Sigmoid colon (tissue), 7 donors: Measurements from ENCODE around the gene TRIO. TPM values are rescaled to one million over a fixed set of nuclear protein-coding genes. Genes with fewer than 3 reads are reported as not detected.
A peak's percentile ranks its signal among the peaks of the same experiment; 100 is the strongest.

Experiments used
- DNase-seq: peaks from one replicate; pipeline ENCODE4 v3.0.0-alpha.2; 2019
- H3K27ac ChIP-seq, 4 donors: fragments of 200-600 bp; sonication (generic); one replicate each; pipeline ENCODE4 v1.5.1; 2016 to 2019; ENCODE audit warnings: mild to moderate bottlenecking in 1 of 4
- H3K27me3 ChIP-seq, 3 donors: fragments of 200-600 bp; sonication (generic); one replicate each; pipeline ENCODE4 v1.5.1; 2019; ENCODE audit warnings: mild to moderate bottlenecking in 1 of 3
- H3K36me3 ChIP-seq, 4 donors: fragments of 200-600 bp; sonication (generic); one replicate each; pipeline ENCODE4 v1.5.1; 2016 to 2019
- H3K4me1 ChIP-seq, 4 donors: fragments of 200-600 bp; sonication (generic); one replicate each; pipeline ENCODE4 v1.5.1; 2017 to 2019
- H3K4me3 ChIP-seq, 4 donors: fragments of 200-600 bp; sonication (generic); one replicate each; pipeline ENCODE4 v1.5.1; 2017 to 2019; ENCODE audit warnings: mild to moderate bottlenecking in 2 of 4, moderate library complexity in 1 of 4
- H3K9me3 ChIP-seq, 4 donors: fragments of 200-600 bp in 3 of 4; sonication (generic) in 3 of 4; one replicate each; pipeline versions ENCODE4 v1.5.1 to v1.6.1; 2013 to 2019
- EP300 ChIP-seq, 4 donors: sonication (generic); formaldehyde crosslinking; IDR thresholded peaks; one replicate each; pipeline ENCODE4 v1.6.1; 2017; ENCODE audit warnings: antibody characterized with exemption in 4 of 4
- POLR2A ChIP-seq, 2 donors: fragments of 450-650 bp; IDR thresholded peaks; one replicate each; pipeline ENCODE4 v1.6.1; 2016; ENCODE audit warnings: antibody characterized with exemption in 2 of 2, mild to moderate bottlenecking in 2 of 2, moderate library complexity in 2 of 2
- POLR2AphosphoS5 ChIP-seq, 4 donors: sonication (generic); formaldehyde crosslinking; IDR thresholded peaks; one replicate each; pipeline ENCODE4 v1.6.1; 2017; ENCODE audit warnings: antibody characterized with exemption in 4 of 4
- WGBS, 2 donors: extraction: QIAGEN DNeasy Blood & Tissue Kit; methylation state at CpG; one replicate each; pipeline ENCODE4 v1.1.7; 2013; 5-methylcytosine and 5-hydroxymethylcytosine counted together
- intact Hi-C: fragments of 100-400 bp; cut with DNase I; formaldehyde crosslinking; loops from one replicate; pipeline ENCODE4 v1.15.1; 2023
- polyA plus RNA-seq, 3 donors: library from polyadenylated mRNA; stranded (reverse); fragments of 200-250 nt; gene quantifications; one replicate each; pipeline ENCODE4 v1.2.3, GENCODE V29; 2013
- total RNA-seq, 4 donors: library from RNA; depleted of rRNA; stranded (reverse); fragments of >200 nt; gene quantifications; one replicate each; pipeline ENCODE4 v1.1.0, GENCODE V29; 2016
- TF ChIP-seq, protein P1 (sequence below), 4 experiments: fragments of 450-650 bp in 3 of 4; fragments of 200-600 bp in 1 of 4; IDR thresholded peaks; one replicate each; pipeline ENCODE4 v1.5.1; 2016 to 2019; ENCODE audit warnings: antibody characterized with exemption in 4 of 4, mild to moderate bottlenecking in 3 of 4, moderate library complexity in 2 of 4
- donor health status: healthy with polysubstance abuse.
- donor health status: Bipolar disorder and iron deficiency.
- donor health status: healthy.

The TRIO gene
- total and polyA plus RNA-seq, 7 donors, result 34.8 to 300 (median 119) TPM

- Histone ChIP-seq H3K9me3 (no peaks in the 10 kb centered on the region), H3K4me1 (peaks cover 0 to 21% (median 12%) of the 10 kb centered on the region in 4 donors), H3K36me3 (peaks cover 12 to 58% (median 33%) of the 10 kb centered on the region in 4 donors), H3K4me3 (no peak overlapping the region), H3K27me3 (no peaks in the 10 kb centered on the region), H3K27ac (peak overlapping the region; percentile 18 to 73 (median 62))
- intact Hi-C loops, result no loop called here
- no peak for DNase-seq
- WGBS, 2 donors, result 84 to 86% methylated on average over 5 of the region's 5 CpGs
- TF ChIP-seq POLR2AphosphoS5 (IDR thresholded peaks at IDR 0.05), result peak in 3 of 4 donors; percentile 13 to 48 (median 35)
- no peak for TF ChIP-seq EP300 (IDR thresholded peaks at IDR 0.05)
These were observed 264.6 kb downstream of the TRIO start for GRCh38 chr5:14407746-14408175.

DNA sequence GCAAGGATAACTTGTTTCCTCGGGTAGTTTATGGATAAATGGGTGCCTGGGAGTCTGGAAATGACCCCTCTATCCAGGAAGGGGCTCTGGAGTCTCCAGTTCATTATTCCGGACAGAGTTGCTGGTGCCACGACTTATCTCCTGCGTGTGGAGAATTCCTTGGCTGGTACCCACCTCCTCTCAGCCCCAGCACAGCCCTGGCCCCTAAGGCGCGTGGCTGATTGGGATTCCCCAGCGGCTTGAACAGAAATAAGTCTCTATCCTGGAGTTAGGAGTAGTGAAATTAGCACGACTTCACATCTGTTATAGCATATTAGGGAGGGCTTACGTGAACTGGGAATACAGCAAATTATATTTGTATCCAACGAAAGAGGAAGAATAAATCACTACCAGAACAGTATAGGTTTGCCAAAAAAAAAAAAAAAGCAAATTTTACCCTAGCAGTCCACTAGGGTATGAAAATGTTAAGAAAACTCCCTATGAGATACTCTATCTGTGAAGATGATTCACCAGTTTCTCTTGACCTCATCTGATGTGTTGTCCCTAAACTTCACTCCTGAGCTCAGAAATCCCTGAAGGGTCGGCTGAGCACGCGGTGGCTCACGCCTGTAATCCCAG, 265.9 kb downstream of the TRIO start:
- no peaks in the 10 kb centered on the region for H3K9me3 ChIP-seq
- peaks cover 12 to 70% (median 38%) of the 10 kb centered on the region in 4 donors for H3K36me3 ChIP-seq
- TF ChIP-seq, protein P1, sequence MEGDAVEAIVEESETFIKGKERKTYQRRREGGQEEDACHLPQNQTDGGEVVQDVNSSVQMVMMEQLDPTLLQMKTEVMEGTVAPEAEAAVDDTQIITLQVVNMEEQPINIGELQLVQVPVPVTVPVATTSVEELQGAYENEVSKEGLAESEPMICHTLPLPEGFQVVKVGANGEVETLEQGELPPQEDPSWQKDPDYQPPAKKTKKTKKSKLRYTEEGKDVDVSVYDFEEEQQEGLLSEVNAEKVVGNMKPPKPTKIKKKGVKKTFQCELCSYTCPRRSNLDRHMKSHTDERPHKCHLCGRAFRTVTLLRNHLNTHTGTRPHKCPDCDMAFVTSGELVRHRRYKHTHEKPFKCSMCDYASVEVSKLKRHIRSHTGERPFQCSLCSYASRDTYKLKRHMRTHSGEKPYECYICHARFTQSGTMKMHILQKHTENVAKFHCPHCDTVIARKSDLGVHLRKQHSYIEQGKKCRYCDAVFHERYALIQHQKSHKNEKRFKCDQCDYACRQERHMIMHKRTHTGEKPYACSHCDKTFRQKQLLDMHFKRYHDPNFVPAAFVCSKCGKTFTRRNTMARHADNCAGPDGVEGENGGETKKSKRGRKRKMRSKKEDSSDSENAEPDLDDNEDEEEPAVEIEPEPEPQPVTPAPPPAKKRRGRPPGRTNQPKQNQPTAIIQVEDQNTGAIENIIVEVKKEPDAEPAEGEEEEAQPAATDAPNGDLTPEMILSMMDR (IDR thresholded peaks at IDR 0.05), result no peak
- peak in 1 of 4 donors; percentile 31 for TF ChIP-seq POLR2AphosphoS5 (IDR thresholded peaks at IDR 0.05)
- no peaks in the 10 kb centered on the region for H3K27me3 ChIP-seq
- WGBS, 2 donors, result 91 to 93% methylated on average over 14 of the region's 14 CpGs
- intact Hi-C loops, result no loop called here
- DNase-seq, result no peak
- peaks cover 0 to 21% (median 12%) of the 10 kb centered on the region in 4 donors for H3K4me1 ChIP-seq
- H3K27ac ChIP-seq, result peak overlapping the region; percentile 33 to 73 (median 62)
- H3K4me3 ChIP-seq, result no peak overlapping the region

GRCh38 chr5:14410068-14410393, 266.9 kb downstream of the TRIO start:
- Histone ChIP-seq H3K27ac (peak overlapping the region; percentile 43 to 73 (median 62)), H3K9me3 (no peaks in the 10 kb centered on the region), H3K4me3 (no peak overlapping the region), H3K4me1 (peaks cover 0 to 21% (median 12%) of the 10 kb centered on the region in 4 donors), H3K27me3 (no peaks in the 10 kb centered on the region), H3K36me3 (peaks cover 12 to 75% (median 43%) of the 10 kb centered on the region in 4 donors)
- WGBS, 2 donors, result 92 to 93% methylated on average over 12 of the region's 12 CpGs
- intact Hi-C loops, result no loop called here
- no peak for DNase-seq
- TF ChIP-seq POLR2A (IDR thresholded peaks at IDR 0.05) (no peak), POLR2AphosphoS5 (IDR thresholded peaks at IDR 0.05) (no peak), EP300 (IDR thresholded peaks at IDR 0.05) (no peak)
- TF ChIP-seq, protein P1 (IDR thresholded peaks at IDR 0.05), result no peak

DNA sequence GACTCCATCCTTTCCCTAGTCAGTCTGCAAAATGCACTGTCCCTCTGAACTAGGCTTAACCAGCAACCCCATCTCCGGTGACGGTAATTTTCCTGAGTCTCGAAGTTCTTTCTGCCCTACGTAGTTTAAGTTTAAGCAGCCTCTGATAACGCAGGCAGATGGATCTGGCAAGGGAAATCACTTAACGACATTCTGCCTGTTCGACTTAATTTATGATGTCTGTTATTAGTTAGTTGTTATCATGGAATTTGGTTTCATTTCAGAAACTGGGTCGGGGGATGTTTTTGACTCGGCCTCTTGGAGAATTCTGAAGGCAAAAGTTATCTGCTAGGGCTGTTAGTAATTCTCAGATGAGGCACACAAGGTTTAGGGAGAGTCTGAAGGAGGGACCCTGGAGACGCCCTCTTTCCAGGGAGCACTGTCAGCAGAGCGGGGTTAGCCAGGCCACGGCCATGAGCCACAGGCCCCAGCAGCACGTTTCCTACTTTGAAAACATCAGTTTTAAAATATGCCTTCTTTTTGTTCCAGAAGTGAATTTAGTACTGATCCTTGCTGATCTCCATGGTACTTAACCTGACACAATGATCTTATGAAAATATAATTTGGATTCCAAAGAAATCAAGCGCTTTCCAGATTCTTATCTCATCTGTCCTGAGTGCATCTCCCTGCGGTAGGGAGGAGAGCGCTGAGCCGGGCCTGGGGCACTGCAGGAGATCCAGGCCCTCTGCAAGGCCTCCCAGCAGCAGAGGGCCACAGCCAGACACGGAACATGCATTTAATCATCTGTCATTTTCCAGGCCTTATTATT, 267.5 kb downstream of the TRIO start:
- Histone ChIP-seq H3K9me3 (no peaks in the 10 kb centered on the region), H3K36me3 (peaks cover 12 to 75% (median 44%) of the 10 kb centered on the region in 4 donors)

GRCh38 chr5:14411216-14411615, 268.1 kb downstream of the TRIO start:
- peak overlapping the region; percentile 43 to 73 (median 62) for H3K27ac ChIP-seq
- H3K9me3 ChIP-seq, result no peaks in the 10 kb centered on the region
- 95 to 96% methylated on average over 6 of the region's 6 CpGs for WGBS, 2 donors
- DNase-seq, result no peak
- peaks cover 0 to 21% (median 12%) of the 10 kb centered on the region in 4 donors for H3K4me1 ChIP-seq
- peaks cover 11 to 70% (median 38%) of the 10 kb centered on the region in 4 donors for H3K36me3 ChIP-seq
- no peak overlapping the region for H3K4me3 ChIP-seq
- TF ChIP-seq, protein P1 (IDR thresholded peaks at IDR 0.05), result no peak
- intact Hi-C loops, result no loop called here
- H3K27me3 ChIP-seq, result no peaks in the 10 kb centered on the region

More for the DNA sequence above, 267.5 kb downstream of the TRIO start:
- no peak for DNase-seq
- intact Hi-C loops, result no loop called here
- Histone ChIP-seq H3K4me1 (peaks cover 0 to 21% (median 12%) of the 10 kb centered on the region in 4 donors), H3K27ac (peak overlapping the region; percentile 43 to 73 (median 62)), H3K27me3 (no peaks in the 10 kb centered on the region), H3K4me3 (no peak overlapping the region)
- peak in 1 of 4 donors; percentile 1 for TF ChIP-seq POLR2AphosphoS5 (IDR thresholded peaks at IDR 0.05)
- TF ChIP-seq EP300 (IDR thresholded peaks at IDR 0.05), result no peak
- WGBS, 2 donors, result 84 to 90% methylated on average over 18 of the region's 18 CpGs
